H9 (cell line): Measurements from ENCODE around the gene ERAP2. TPM values are rescaled to one million over a fixed set of nuclear protein-coding genes. Genes with fewer than 3 reads are reported as not detected.

Experiments
- DNase-seq: peaks from one replicate; pipeline ENCODE4 v3.0.0-alpha.2; 2017
- H2AFZ ChIP-seq: one replicate; pipeline ENCODE4 v1.6.1; 2013; ENCODE audit warnings: mild to moderate bottlenecking, low read length, control low read depth, moderate library complexity
- H2AK5ac ChIP-seq: 2 replicates; pipeline ENCODE4 v1.6.1; 2013; ENCODE audit warnings: low read length, control low read depth, mixed read lengths; ENCODE audit not compliant: insufficient read length
- H2BK120ac ChIP-seq: one replicate; pipeline ENCODE4 v1.6.1; 2013; ENCODE audit warnings: low read depth, mild to moderate bottlenecking, low read length, control low read depth, inconsistent platforms; ENCODE audit not compliant: poor library complexity, severe bottlenecking
- H2BK12ac ChIP-seq: 2 replicates; pipeline ENCODE4 v1.6.1; 2013; ENCODE audit warnings: low read length, control low read depth, mixed read lengths, low read depth; ENCODE audit not compliant: insufficient read length
- H2BK15ac ChIP-seq: 2 replicates; pipeline ENCODE4 v1.6.1; 2013; ENCODE audit warnings: low read depth, low read length, control low read depth
- H2BK20ac ChIP-seq: one replicate; pipeline ENCODE4 v1.6.1; 2013; ENCODE audit warnings: low read depth, mild to moderate bottlenecking, low read length, control low read depth, inconsistent platforms; ENCODE audit not compliant: poor library complexity, severe bottlenecking
- H2BK5ac ChIP-seq: 2 replicates; pipeline ENCODE4 v1.6.1; 2013; ENCODE audit warnings: low read length, control low read depth, mixed read lengths; ENCODE audit not compliant: insufficient read length
- H3K14ac ChIP-seq: 2 replicates; pipeline ENCODE4 v1.6.1; 2013; ENCODE audit warnings: low read length, control low read depth; ENCODE audit not compliant: insufficient read depth
- H3K18ac ChIP-seq: 2 replicates; pipeline ENCODE4 v1.6.1; 2013; ENCODE audit warnings: low read depth, mild to moderate bottlenecking, mixed read lengths, low read length, control low read depth; ENCODE audit not compliant: insufficient read length
- H3K23ac ChIP-seq: 2 replicates; pipeline ENCODE4 v1.6.1; 2013; ENCODE audit warnings: low read length, control low read depth, mixed read lengths, low read depth; ENCODE audit not compliant: insufficient read length
- H3K23me2 ChIP-seq: 2 replicates; pipeline ENCODE4 v1.6.1; 2013; ENCODE audit warnings: low read depth, mild to moderate bottlenecking, mixed read lengths, low read length, control low read depth; ENCODE audit not compliant: insufficient read length, poor library complexity, severe bottlenecking
- H3K27ac ChIP-seq: 2 replicates; pipeline ENCODE4 v1.5.1; 2013; ENCODE audit warnings: low read length, control low read depth, mixed read lengths, low read depth; ENCODE audit not compliant: insufficient read length
- H3K27me3 ChIP-seq: 2 replicates; pipeline ENCODE4 v1.6.1; 2013; ENCODE audit warnings: low read length, control low read depth, inconsistent platforms; ENCODE audit not compliant: insufficient read depth
- H3K4ac ChIP-seq: 2 replicates; pipeline ENCODE4 v1.6.1; 2013; ENCODE audit warnings: low read depth, mild to moderate bottlenecking, control low read depth, inconsistent platforms, low read length, moderate library complexity
- H3K4me1 ChIP-seq: 2 replicates; pipeline ENCODE4 v1.6.1; 2013; ENCODE audit warnings: low read length, control low read depth, inconsistent platforms; ENCODE audit not compliant: insufficient read depth
- H3K4me2 ChIP-seq: 2 replicates; pipeline ENCODE4 v1.6.1; 2013; ENCODE audit warnings: low read length, control low read depth, mixed read lengths; ENCODE audit not compliant: insufficient read length, insufficient read depth
- H3K56ac ChIP-seq: 2 replicates; pipeline ENCODE4 v1.6.1; 2013; ENCODE audit warnings: low read depth, mild to moderate bottlenecking, mixed read lengths, low read length, control low read depth; ENCODE audit not compliant: insufficient read length
- H3K79me1 ChIP-seq: 2 replicates; pipeline ENCODE4 v1.6.1; 2013; ENCODE audit warnings: low read depth, mild to moderate bottlenecking, moderate library complexity, low read length, control low read depth, inconsistent platforms; ENCODE audit not compliant: insufficient read depth, poor library complexity, severe bottlenecking
- H3K79me2 ChIP-seq: 2 replicates; pipeline ENCODE4 v1.6.1; 2013; ENCODE audit warnings: low read length, control low read depth, inconsistent platforms; ENCODE audit not compliant: insufficient read depth
- H3K9ac ChIP-seq: 2 replicates; pipeline ENCODE4 v1.6.1; 2013; ENCODE audit warnings: low read length, control low read depth, mixed read lengths; ENCODE audit not compliant: insufficient read length; ENCODE audit errors: extremely low read depth
- H3K9me3 ChIP-seq: one replicate; pipeline ENCODE4 v1.6.1; 2013; ENCODE audit warnings: low read depth, low read length, inconsistent platforms; ENCODE audit not compliant: control insufficient read depth
- H3T11ph ChIP-seq: one replicate; pipeline ENCODE4 v1.6.1; 2013; ENCODE audit warnings: mild to moderate bottlenecking, low read length, control low read depth, inconsistent platforms
- H4K20me1 ChIP-seq: one replicate; pipeline ENCODE4 v1.6.1; 2013; ENCODE audit not compliant: control insufficient read depth, insufficient read length, insufficient read depth
- H4K5ac ChIP-seq: 2 replicates; pipeline ENCODE4 v1.6.1; 2013; ENCODE audit warnings: low read depth, mild to moderate bottlenecking, mixed read lengths, low read length, control low read depth; ENCODE audit not compliant: insufficient read length
- H4K8ac ChIP-seq: replicated peaks from 2 replicates; pipeline ENCODE4 v1.6.1; 2013; ENCODE audit warnings: low read length, control low read depth, mixed read lengths, low read depth; ENCODE audit not compliant: insufficient read length
- H4K91ac ChIP-seq: 2 replicates; pipeline ENCODE4 v1.6.1; 2013; ENCODE audit warnings: low read depth, mild to moderate bottlenecking, moderate library complexity, mixed read lengths, low read length, control low read depth; ENCODE audit not compliant: insufficient read length
- H3K27ac Mint-ChIP-seq, 3 experiments: 2 replicates in 2 of 3; 3 replicates in 1 of 3; pipeline ENCODE4 v1.8.0; 2020 to 2021; ENCODE audit warnings: mixed read lengths in 3 of 3, mild to moderate bottlenecking in 1 of 3, moderate library complexity in 1 of 3
- H3K27me3 Mint-ChIP-seq: 2 replicates; pipeline ENCODE4 v1.8.0; 2021; ENCODE audit warnings: low read depth, mild to moderate bottlenecking, moderate library complexity, mixed read lengths
- H3K36me3 Mint-ChIP-seq, 3 experiments: 2 replicates in 2 of 3; 3 replicates in 1 of 3; pipeline ENCODE4 v1.8.0; 2020 to 2021; ENCODE audit warnings: low read depth in 3 of 3, mixed read lengths in 3 of 3; ENCODE audit not compliant: insufficient read depth in 1 of 3
- H3K4me1 Mint-ChIP-seq, 2 experiments: 2 replicates each; pipeline ENCODE4 v1.8.0; 2020; ENCODE audit warnings: mixed read lengths in 2 of 2
- H3K4me3 Mint-ChIP-seq, 2 experiments: 2 replicates in 1 of 2; 3 replicates in 1 of 2; pipeline ENCODE4 v1.8.0; 2020 to 2021; ENCODE audit warnings: mild to moderate bottlenecking in 2 of 2, mixed read lengths in 2 of 2, moderate library complexity in 1 of 2
- H3K9me3 Mint-ChIP-seq, 2 experiments: 2 replicates in 1 of 2; 3 replicates in 1 of 2; pipeline ENCODE4 v1.8.0; 2020; ENCODE audit warnings: mild to moderate bottlenecking in 2 of 2, mixed read lengths in 2 of 2, moderate library complexity in 1 of 2
- CTCF ChIP-seq: fragments of 200-600 bp; sonication (generic); conservative IDR thresholded peaks from 3 replicates; pipeline ENCODE4 v1.8.0; 2021; ENCODE audit warnings: antibody characterized with exemption, mild to moderate bottlenecking
- WGBS: extraction: QIAGEN DNeasy Blood & Tissue Kit; methylation state at CpG from one replicate; pipeline ENCODE4 v1.1.7; 2013; ENCODE audit warnings: missing lambda C conversion rate, low lambda C conversion rate, mixed read lengths; ENCODE audit not compliant: insufficient read length; ENCODE audit errors: extremely low coverage; 5-methylcytosine and 5-hydroxymethylcytosine counted together
- total RNA-seq: library from RNA; stranded (reverse); gene quantifications from 2 replicates; pipeline ENCODE4 v1.2.1, GENCODE V29; 2021

Gene ERAP2
- total RNA-seq, 1 experiment from 2014 or later = 0.09 TPM

GRCh38 chr5:96920744-96921355, 44.5 kb downstream of the ERAP2 start:
- peaks cover 7 to 8% of the 10 kb centered on the region in 2 experiments for H3K4me1 Mint-ChIP-seq
- no peak overlapping the region for H4K8ac ChIP-seq
- DNase-seq = no peak
- no peaks in the 10 kb centered on the region for H3K79me2 ChIP-seq
- no peak overlapping the region for H2BK120ac ChIP-seq
- no peak overlapping the region for H3K4me2 ChIP-seq
- no peaks in the 10 kb centered on the region for H3K27me3 Mint-ChIP-seq
- H3K14ac ChIP-seq = no peak overlapping the region
- no peak overlapping the region for H2BK15ac ChIP-seq
- H2AFZ ChIP-seq = no peak overlapping the region
- no peaks in the 10 kb centered on the region for H3K79me1 ChIP-seq
- H2BK12ac ChIP-seq = no peak overlapping the region
- WGBS = no CpG with 5 or more reads among the region's 3 CpGs
- no peak overlapping the region for H2AK5ac ChIP-seq
- H3K9ac ChIP-seq = no peak overlapping the region
- H3K36me3 Mint-ChIP-seq = no peaks in the 10 kb centered on the region
- no peaks in the 10 kb centered on the region for H3K4me1 ChIP-seq
- H3K18ac ChIP-seq = no peak overlapping the region
- H3K4ac ChIP-seq = no peak overlapping the region
- no peak for TF ChIP-seq CTCF
- no peak overlapping the region for H3T11ph ChIP-seq
- H3K23ac ChIP-seq = no peak overlapping the region
- H2BK5ac ChIP-seq = no peak overlapping the region
- no peaks in the 10 kb centered on the region for H3K27me3 ChIP-seq
- H3K27ac ChIP-seq = no peak overlapping the region
- no peak overlapping the region for H3K4me3 Mint-ChIP-seq
- no peaks in the 10 kb centered on the region for H3K23me2 ChIP-seq
- no peak overlapping the region for H3K27ac Mint-ChIP-seq
- H3K56ac ChIP-seq = no peak overlapping the region
- H4K91ac ChIP-seq = no peak overlapping the region
- H2BK20ac ChIP-seq = no peak overlapping the region
- no peak overlapping the region for H4K5ac ChIP-seq
- H4K20me1 ChIP-seq = no peaks in the 10 kb centered on the region
- no peaks in the 10 kb centered on the region for H3K9me3 ChIP-seq
- H3K9me3 Mint-ChIP-seq = no peaks in the 10 kb centered on the region; a peak in 1 of 5 replicates
